Osteocyte (in vitro differentiated cells): ENCODE data around the gene YBEY. TPM values are rescaled to one million over a fixed set of nuclear protein-coding genes. Genes with fewer than 3 reads are reported as not detected.

Source experiments
- DNase-seq: peaks from one replicate; pipeline ENCODE4 v3.0.0; 2021; ENCODE audit warnings: mixed read lengths; ENCODE audit not compliant: unreplicated experiment; ENCODE audit errors: extremely low spot score
- H3K27ac Mint-ChIP-seq: one replicate; pipeline ENCODE4 v1.8.0; 2021; ENCODE audit warnings: mild to moderate bottlenecking, mixed read lengths; ENCODE audit not compliant: unreplicated experiment
- H3K27me3 Mint-ChIP-seq: one replicate; pipeline ENCODE4 v1.8.0; 2021; ENCODE audit warnings: mixed read lengths; ENCODE audit not compliant: unreplicated experiment
- H3K36me3 Mint-ChIP-seq: one replicate; pipeline ENCODE4 v1.8.0; 2021; ENCODE audit warnings: mixed read lengths; ENCODE audit not compliant: unreplicated experiment
- H3K4me1 Mint-ChIP-seq: one replicate; pipeline ENCODE4 v1.8.0; 2021; ENCODE audit warnings: mixed read lengths; ENCODE audit not compliant: unreplicated experiment
- H3K4me3 Mint-ChIP-seq: one replicate; pipeline ENCODE4 v1.8.0; 2021; ENCODE audit warnings: mild to moderate bottlenecking, moderate library complexity, mixed read lengths; ENCODE audit not compliant: unreplicated experiment
- H3K9me3 Mint-ChIP-seq: one replicate; pipeline ENCODE4 v1.8.0; 2021; ENCODE audit warnings: mixed read lengths; ENCODE audit not compliant: unreplicated experiment
- total RNA-seq: library from RNA; stranded (reverse); gene quantifications from 2 replicates; pipeline ENCODE4 v1.2.1, GENCODE V29; 2021
- TF ChIP-seq, protein P1 (sequence below): fragments of 200-600 bp; sonication (generic); IDR thresholded peaks from 2 replicates; pipeline ENCODE4 v1.5.0; 2021; ENCODE audit warnings: antibody characterized with exemption, mild to moderate bottlenecking, moderate library complexity

YBEY gene
- total RNA-seq, 1 donor from 2014 or later = 17.9 TPM

GRCh38 chr21:46295177-46295770 lies 9.1 kb downstream of the YBEY start:
- Mint-ChIP-seq H3K27ac (peak overlapping the region; percentile 74), H3K36me3 (peaks cover 2% of the 10 kb centered on the region), H3K4me3 (no peak overlapping the region), H3K9me3 (no peaks in the 10 kb centered on the region), H3K27me3 (no peaks in the 10 kb centered on the region), H3K4me1 (peaks cover 11% of the 10 kb centered on the region)
- DNase-seq = no peak
- TF ChIP-seq, protein P1, sequence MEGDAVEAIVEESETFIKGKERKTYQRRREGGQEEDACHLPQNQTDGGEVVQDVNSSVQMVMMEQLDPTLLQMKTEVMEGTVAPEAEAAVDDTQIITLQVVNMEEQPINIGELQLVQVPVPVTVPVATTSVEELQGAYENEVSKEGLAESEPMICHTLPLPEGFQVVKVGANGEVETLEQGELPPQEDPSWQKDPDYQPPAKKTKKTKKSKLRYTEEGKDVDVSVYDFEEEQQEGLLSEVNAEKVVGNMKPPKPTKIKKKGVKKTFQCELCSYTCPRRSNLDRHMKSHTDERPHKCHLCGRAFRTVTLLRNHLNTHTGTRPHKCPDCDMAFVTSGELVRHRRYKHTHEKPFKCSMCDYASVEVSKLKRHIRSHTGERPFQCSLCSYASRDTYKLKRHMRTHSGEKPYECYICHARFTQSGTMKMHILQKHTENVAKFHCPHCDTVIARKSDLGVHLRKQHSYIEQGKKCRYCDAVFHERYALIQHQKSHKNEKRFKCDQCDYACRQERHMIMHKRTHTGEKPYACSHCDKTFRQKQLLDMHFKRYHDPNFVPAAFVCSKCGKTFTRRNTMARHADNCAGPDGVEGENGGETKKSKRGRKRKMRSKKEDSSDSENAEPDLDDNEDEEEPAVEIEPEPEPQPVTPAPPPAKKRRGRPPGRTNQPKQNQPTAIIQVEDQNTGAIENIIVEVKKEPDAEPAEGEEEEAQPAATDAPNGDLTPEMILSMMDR = no peak

DNA sequence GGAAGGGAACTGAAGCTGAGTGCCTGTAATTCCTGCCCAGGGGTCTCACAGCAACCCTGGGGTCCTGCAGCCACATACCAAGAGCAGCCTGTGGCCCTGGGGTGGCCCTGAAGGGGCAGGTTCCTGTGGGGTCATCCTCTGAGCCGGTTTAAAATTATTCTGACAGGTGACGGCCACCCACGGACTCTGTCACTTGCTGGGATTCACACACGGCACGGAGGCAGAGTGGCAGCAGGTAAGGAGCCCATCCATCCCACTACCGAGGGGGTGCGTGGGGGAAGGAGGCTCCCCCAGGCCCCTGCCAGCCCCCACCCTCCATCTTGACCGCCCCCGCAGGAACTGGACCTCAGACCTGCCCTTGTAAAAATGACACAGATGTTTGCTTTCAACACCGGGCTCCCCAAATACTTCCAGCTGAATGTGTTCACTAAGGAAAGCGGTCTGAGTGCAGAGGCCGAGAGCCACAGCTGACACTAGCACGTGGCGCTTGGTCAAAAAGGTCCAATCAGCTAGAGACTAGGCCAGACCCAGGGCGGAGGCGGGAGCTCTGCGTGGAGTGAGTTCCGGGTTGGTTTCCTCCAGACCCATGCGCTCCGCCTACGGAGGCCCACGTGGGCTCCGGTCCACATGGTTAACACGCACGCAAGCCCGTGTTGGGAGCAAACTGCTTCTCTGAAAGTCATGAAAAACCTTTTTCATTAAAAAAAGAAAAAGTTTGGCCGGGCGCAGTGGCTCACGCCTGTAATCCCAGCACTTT lies 10.0 kb downstream of the YBEY start:
- TF ChIP-seq, protein P1 = no peak
- Mint-ChIP-seq H3K36me3 (peaks cover 6% of the 10 kb centered on the region), H3K27ac (peak overlapping the region; percentile 74), H3K4me1 (peaks cover 11% of the 10 kb centered on the region), H3K27me3 (no peaks in the 10 kb centered on the region), H3K9me3 (no peaks in the 10 kb centered on the region), H3K4me3 (no peak overlapping the region)
- DNase-seq = no peak

- no peak for DNase-seq
- Mint-ChIP-seq H3K4me1 (peaks cover 11% of the 10 kb centered on the region), H3K4me3 (no peak overlapping the region), H3K27ac (no peak overlapping the region), H3K36me3 (peaks cover 4% of the 10 kb centered on the region), H3K9me3 (no peaks in the 10 kb centered on the region), H3K27me3 (no peaks in the 10 kb centered on the region)
- TF ChIP-seq, protein P1 = no peak
Measured at GRCh38 chr21:46297338-46298271, 11.5 kb downstream of the YBEY start.

- H3K36me3 Mint-ChIP-seq = peaks cover 4% of the 10 kb centered on the region
- H3K4me1 Mint-ChIP-seq = peaks cover 11% of the 10 kb centered on the region
- TF ChIP-seq, protein P1 = no peak
- H3K27me3 Mint-ChIP-seq = no peaks in the 10 kb centered on the region
- H3K27ac Mint-ChIP-seq = no peak overlapping the region
- no peaks in the 10 kb centered on the region for H3K9me3 Mint-ChIP-seq
- no peak for DNase-seq
- no peak overlapping the region for H3K4me3 Mint-ChIP-seq
Measured at GRCh38 chr21:46299167-46299566, 13.0 kb downstream of the YBEY start.
